NOMO-1 treated with DMSO at 0.1 percent for 48 hours (cell line): ENCODE results near the gene SMOC2.
A peak's percentile ranks its signal among the peaks of the same experiment; 100 is the strongest.

Experiments used
- DNase-seq: peaks from one replicate; lab custom pipeline; 2025; ENCODE audit not compliant: unreplicated experiment; lab: John Stamatoyannopoulos, UW

SMOC2 gene

GRCh38 chr6:168442646-168443045 lies 1.7 kb downstream of the SMOC2 start:
- DNase-seq: no peak

- DNase-seq: peak; percentile 56
Observed at GRCh38 chr6:168447282-168447681, 6.3 kb downstream of the SMOC2 start.

DNA sequence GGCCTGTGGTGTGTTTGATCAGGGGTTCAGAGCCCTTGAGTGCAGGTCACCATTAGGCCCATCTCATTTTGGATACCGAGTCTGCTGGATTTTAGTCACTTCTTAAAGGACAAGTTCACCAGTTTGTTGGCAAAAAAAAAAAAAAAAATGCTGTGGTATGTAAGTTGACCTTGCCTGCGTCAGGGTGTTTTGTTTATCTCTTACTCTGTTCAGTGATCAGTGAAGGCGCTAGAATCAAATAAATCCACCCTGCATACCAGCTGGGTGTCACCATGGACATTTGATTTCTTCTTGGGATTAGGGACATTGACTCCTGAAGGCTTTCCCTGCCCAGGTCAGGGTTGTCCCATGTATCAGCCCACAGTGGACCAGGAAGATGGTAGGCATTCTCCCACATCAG lies 6.7 kb downstream of the SMOC2 start:
- no peak for DNase-seq

DNA sequence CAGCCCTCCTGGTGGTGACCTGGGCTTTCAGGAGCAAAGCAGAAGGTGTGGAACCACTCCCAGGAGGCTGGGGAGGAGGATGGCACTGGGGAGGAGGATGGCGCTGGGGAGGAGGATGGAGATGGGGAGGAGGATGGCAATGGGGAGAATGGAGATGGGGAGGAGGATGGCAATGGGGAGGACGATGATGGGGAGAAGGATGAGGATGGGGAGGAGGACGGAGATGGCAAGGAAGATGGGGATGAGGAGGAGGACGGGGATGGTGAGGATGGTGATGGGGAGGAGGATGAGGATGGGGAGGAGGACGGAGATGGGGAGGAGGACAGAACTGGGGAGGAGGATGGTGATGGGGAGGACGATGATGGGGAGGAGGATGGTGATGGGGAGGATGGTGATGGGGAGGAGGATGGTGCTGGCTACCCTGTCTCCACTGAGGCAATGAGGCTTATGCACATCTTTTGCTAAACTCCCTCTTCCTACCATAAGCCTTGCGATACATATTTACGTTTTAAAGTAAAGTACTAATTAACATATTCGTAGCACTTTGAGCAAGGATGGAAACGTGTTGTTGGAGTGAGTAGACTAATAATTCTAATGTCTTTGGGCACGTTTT lies 7.4 kb downstream of the SMOC2 start:
- no peak for DNase-seq

GRCh38 chr6:168450917-168451316 lies 9.9 kb downstream of the SMOC2 start:
- no peak for DNase-seq

DNA sequence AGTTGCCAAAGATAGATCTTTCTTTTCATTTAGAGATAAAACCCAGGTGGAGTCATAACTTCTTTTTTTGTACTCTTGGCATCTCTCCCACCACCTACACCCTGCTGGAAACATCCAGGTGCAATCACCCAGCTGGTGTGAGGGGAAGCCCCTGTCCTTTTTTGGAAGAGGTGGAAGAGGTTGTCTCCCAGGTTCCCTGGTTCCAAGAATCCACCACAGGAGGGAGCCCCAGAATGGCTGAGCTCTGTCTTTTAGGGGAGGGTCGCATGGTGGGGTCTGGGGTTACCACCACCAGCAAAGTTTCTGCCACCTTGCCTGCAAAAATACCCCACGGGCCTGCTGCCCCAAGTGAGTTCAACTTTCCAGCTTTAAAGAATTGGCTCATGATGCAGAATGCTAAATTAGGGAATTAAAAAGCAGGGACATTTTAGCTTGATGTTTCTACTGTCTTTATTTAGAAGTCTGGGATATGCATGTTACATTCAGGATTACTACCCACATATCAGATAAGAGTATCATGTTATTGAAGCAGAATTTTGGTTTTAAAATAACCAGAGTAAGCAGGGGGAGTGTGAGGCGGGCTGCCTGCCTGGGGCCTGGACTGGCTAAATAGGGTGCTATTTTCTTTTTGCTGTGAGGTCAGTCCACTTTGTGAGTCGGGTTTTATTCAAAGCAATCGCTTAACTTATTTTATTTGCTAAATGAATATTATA lies 11.0 kb downstream of the SMOC2 start:
- DNase-seq: no peak

- no peak for DNase-seq
Observed at GRCh38 chr6:168452685-168453377, 11.8 kb downstream of the SMOC2 start.

DNA sequence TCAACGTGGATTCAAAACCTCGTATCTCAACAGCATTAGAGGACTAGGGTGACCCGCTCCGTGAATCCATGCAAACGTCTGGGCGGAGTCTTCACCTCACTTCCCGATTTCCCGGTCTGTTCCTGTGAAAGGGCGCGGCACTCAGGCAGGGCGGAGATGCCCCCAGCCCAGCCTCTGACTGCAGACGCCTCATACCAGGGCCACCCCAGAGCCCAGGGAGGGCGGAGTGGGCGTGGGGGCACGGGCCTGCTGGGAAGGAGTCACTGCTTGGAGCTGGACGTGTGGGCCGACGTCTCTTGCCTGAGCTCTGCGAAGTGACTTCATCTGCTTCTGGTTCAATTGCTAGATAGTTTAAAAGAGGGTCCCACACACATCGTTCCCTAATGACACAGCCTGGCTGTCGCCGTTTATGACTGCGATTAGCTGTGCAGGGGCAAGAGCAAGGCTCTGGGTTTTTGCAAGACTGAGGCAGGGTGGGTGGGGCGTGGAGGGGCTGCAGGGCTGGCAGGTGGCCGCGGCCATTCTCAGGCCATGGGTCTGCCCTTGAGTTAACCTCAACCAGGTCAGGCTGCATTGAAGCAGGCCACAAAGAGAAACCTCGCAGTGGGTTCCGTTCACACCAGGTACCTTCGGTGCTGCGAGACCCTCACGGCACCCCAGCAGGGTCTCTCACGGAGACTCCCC lies 15.0 kb downstream of the SMOC2 start:
- no peak for DNase-seq

GRCh38 chr6:168456907-168457652 lies 16.1 kb downstream of the SMOC2 start:
- no peak for DNase-seq

- DNase-seq: no peak
Observed at GRCh38 chr6:168457653-168457934, 16.6 kb downstream of the SMOC2 start.

GRCh38 chr6:168458101-168458500 lies 17.1 kb downstream of the SMOC2 start:
- DNase-seq: no peak

GRCh38 chr6:168459572-168459971 lies 18.6 kb downstream of the SMOC2 start:
- no peak for DNase-seq

- no peak for DNase-seq
Observed at GRCh38 chr6:168462289-168462853, 21.4 kb downstream of the SMOC2 start.

GRCh38 chr6:168464546-168464945 lies 23.6 kb downstream of the SMOC2 start:
- DNase-seq: no peak

- DNase-seq: no peak
Observed at GRCh38 chr6:168468045-168468444, 27.1 kb downstream of the SMOC2 start.

DNA sequence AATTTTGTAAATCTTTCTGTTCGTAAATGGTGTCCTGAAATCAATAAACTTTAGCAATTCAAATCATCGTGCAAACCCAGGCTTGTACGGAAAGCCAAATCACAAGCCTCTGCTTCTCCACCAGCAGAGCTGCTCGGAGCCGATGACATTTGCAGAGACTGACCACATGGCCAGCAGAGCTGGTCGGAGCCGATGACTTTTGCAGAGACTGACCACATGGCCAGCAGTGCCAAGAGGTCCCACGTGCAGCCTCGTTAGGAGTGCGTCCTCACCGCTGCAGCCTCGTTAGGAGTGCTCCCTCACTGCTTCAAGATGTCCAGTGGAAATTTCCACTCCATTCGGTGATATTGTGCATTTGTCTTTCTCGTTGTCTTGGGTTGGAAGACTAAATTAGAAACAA lies 28.5 kb downstream of the SMOC2 start:
- DNase-seq: no peak

- no peak for DNase-seq
Observed at GRCh38 chr6:168469926-168470325, 28.9 kb downstream of the SMOC2 start.

GRCh38 chr6:168472363-168472762 lies 31.4 kb downstream of the SMOC2 start:
- no peak for DNase-seq

GRCh38 chr6:168473197-168473596 lies 32.2 kb downstream of the SMOC2 start:
- no peak for DNase-seq

DNA sequence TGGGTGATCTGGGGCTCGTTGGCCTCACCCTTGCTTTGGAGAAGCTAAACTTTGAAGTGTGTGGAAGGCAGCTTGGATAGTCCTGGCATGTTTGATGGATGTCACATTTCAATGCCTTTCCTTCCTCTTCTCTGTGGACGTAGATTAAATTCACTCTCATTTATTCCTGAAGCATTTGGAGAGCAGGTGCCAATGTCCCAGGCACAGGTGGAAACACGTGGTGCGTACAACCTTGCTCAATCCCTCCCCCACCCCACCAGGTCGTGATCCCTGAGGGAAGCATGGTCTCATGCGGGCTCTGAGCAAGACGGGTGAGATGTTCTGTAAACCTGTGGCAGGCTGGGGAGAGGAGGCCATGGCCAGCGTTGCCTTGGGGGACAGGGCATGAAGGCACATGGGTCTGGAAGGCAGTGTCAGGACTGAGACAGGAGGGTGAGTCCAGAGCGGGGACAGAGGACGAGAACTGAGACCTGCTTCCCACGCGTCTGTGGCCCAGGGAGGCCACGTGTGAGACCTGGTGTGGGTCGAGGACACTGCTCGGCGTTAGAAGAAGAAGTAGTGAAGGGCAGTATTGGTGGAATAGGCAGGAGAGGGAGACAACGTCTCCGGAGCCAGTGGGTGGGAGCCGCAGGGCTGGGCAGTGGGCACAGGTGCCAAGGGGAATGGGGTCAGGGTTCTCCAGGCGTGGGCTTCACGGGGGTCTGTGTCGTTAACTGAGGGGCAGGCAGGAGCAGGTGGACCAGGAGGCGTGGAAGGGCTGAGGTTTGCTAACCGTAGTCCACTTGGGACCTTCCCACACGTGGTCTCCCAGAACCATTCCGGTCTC lies 34.4 kb downstream of the SMOC2 start:
- no peak for DNase-seq
